ENCODE results near the gene BMP2K.

The BMP2K gene

GRCh38 chr4:78878031-78878430 lies 101.9 kb downstream of the BMP2K start:
- TF ChIP-seq CTCF (IDR thresholded peaks at IDR 0.05; ENCODE audit: low read depth, low read length, missing control alignments), result no peak
- Histone ChIP-seq H3K36me3 (replicated peaks) (peaks cover 8% of the 10 kb centered on the region), H3K27me3 (replicated peaks) (no peaks in the 10 kb centered on the region), H3K27ac (no peak overlapping the region), H3K4me3 (ENCODE audit: low read depth, low read length) (no peak overlapping the region)
- in situ Hi-C loops (cut with HindIII; ENCODE audit: low pct_ligation_motif_present, low sequenced_read_pairs), result no loop called here
- no peak for DNase-seq

GRCh38 chr4:78880874-78881492 lies 104.8 kb downstream of the BMP2K start:
- H3K36me3 ChIP-seq (replicated peaks), result peaks cover 3% of the 10 kb centered on the region
- no peak overlapping the region for H3K4me3 ChIP-seq (ENCODE audit: low read depth, low read length)
- in situ Hi-C loops (cut with HindIII; ENCODE audit: low pct_ligation_motif_present, low sequenced_read_pairs), result no loop called here
- no peak for DNase-seq
- H3K27me3 ChIP-seq (replicated peaks), result no peaks in the 10 kb centered on the region
- no peak for TF ChIP-seq CTCF (IDR thresholded peaks at IDR 0.05; ENCODE audit: low read depth, low read length, missing control alignments)
- H3K27ac ChIP-seq, result no peak overlapping the region

- Histone ChIP-seq H3K4me3 (ENCODE audit: low read depth, low read length) (no peak overlapping the region), H3K27me3 (replicated peaks) (no peaks in the 10 kb centered on the region), H3K27ac (no peak overlapping the region), H3K36me3 (replicated peaks) (no peaks in the 10 kb centered on the region)
- no peak for DNase-seq
- in situ Hi-C loops (cut with HindIII; ENCODE audit: low pct_ligation_motif_present, low sequenced_read_pairs), result no loop called here
- no peak for TF ChIP-seq CTCF (IDR thresholded peaks at IDR 0.05; ENCODE audit: low read depth, low read length, missing control alignments)
Observed at GRCh38 chr4:78885598-78885997, 109.4 kb downstream of the BMP2K start.

GRCh38 chr4:78889955-78890354 lies 113.8 kb downstream of the BMP2K start:
- H3K27me3 ChIP-seq (replicated peaks), result no peaks in the 10 kb centered on the region
- H3K27ac ChIP-seq, result no peak overlapping the region
- no peak overlapping the region for H3K4me3 ChIP-seq (ENCODE audit: low read depth, low read length)
- H3K36me3 ChIP-seq (replicated peaks), result no peaks in the 10 kb centered on the region
- no peak for TF ChIP-seq CTCF (IDR thresholded peaks at IDR 0.05; ENCODE audit: low read depth, low read length, missing control alignments)
- in situ Hi-C loops (cut with HindIII; ENCODE audit: low pct_ligation_motif_present, low sequenced_read_pairs), result no loop called here
- DNase-seq, result no peak

GRCh38 chr4:78899302-78899701 lies 123.2 kb downstream of the BMP2K start:
- no peak for DNase-seq
- no peaks in the 10 kb centered on the region for H3K27me3 ChIP-seq (replicated peaks)
- no peak overlapping the region for H3K27ac ChIP-seq
- H3K4me3 ChIP-seq (ENCODE audit: low read depth, low read length), result no peak overlapping the region
- in situ Hi-C loops (cut with HindIII; ENCODE audit: low pct_ligation_motif_present, low sequenced_read_pairs), result no loop called here
- no peak for TF ChIP-seq CTCF (IDR thresholded peaks at IDR 0.05; ENCODE audit: low read depth, low read length, missing control alignments)
- H3K36me3 ChIP-seq (replicated peaks), result no peaks in the 10 kb centered on the region

GRCh38 chr4:78901882-78902281 lies 125.7 kb downstream of the BMP2K start:
- no peak overlapping the region for H3K4me3 ChIP-seq (ENCODE audit: low read depth, low read length)
- H3K36me3 ChIP-seq (replicated peaks), result no peaks in the 10 kb centered on the region
- TF ChIP-seq CTCF (IDR thresholded peaks at IDR 0.05; ENCODE audit: low read depth, low read length, missing control alignments), result no peak
- no peak for DNase-seq
- no peak overlapping the region for H3K27ac ChIP-seq
- in situ Hi-C loops (cut with HindIII; ENCODE audit: low pct_ligation_motif_present, low sequenced_read_pairs), result no loop called here
- H3K27me3 ChIP-seq (replicated peaks), result no peaks in the 10 kb centered on the region

Measured in brain microvascular endothelial cell (primary cell).